Epithelial cell of esophagus (primary cell): ENCODE data around the gene SERPINB10.

Source experiments
- DNase-seq: peaks from one replicate; pipeline ENCODE4 v3.0.0; 2010; ENCODE audit warnings: low read depth
- H3K4me3 ChIP-seq: 2 replicates; pipeline ENCODE4 v1.5.1; 2011; ENCODE audit warnings: mild to moderate bottlenecking, low read length, control low read depth
- CTCF ChIP-seq: IDR thresholded peaks from 2 replicates; pipeline ENCODE4 v1.5.1; 2011; ENCODE audit warnings: low read depth, mild to moderate bottlenecking, low read length, control low read depth, inconsistent platforms; ENCODE audit not compliant: insufficient read depth; ENCODE audit errors: missing control alignments

The SERPINB10 gene

GRCh38 chr18:63977040-63977439 is 69.3 kb downstream of the SERPINB10 start:
- TF ChIP-seq CTCF, result no peak
- H3K4me3 ChIP-seq, result no peak overlapping the region
- DNase-seq, result no peak

GRCh38 chr18:63979409-63979920 is 71.7 kb downstream of the SERPINB10 start:
- TF ChIP-seq CTCF, result peak; percentile 76
- DNase-seq, result peak; percentile 33
- H3K4me3 ChIP-seq, result no peak overlapping the region

GRCh38 chr18:63980027-63980426 is 72.3 kb downstream of the SERPINB10 start:
- TF ChIP-seq CTCF, result no peak
- H3K4me3 ChIP-seq, result no peak overlapping the region
- DNase-seq, result no peak

GRCh38 chr18:63980896-63981460 is 73.2 kb downstream of the SERPINB10 start:
- TF ChIP-seq CTCF, result no peak
- no peak overlapping the region for H3K4me3 ChIP-seq
- no peak for DNase-seq

- no peak for DNase-seq
- no peak overlapping the region for H3K4me3 ChIP-seq
Measured at GRCh38 chr18:63981719-63982118, 74.0 kb downstream of the SERPINB10 start.

GRCh38 chr18:63982361-63982760 is 74.6 kb downstream of the SERPINB10 start:
- DNase-seq, result no peak
- no peak overlapping the region for H3K4me3 ChIP-seq
- no peak for TF ChIP-seq CTCF

More at GRCh38 chr18:63981719-63982118, 74.0 kb downstream of the SERPINB10 start:
- no peak for TF ChIP-seq CTCF
